ENCODE data around the gene STARD3.

DNA sequence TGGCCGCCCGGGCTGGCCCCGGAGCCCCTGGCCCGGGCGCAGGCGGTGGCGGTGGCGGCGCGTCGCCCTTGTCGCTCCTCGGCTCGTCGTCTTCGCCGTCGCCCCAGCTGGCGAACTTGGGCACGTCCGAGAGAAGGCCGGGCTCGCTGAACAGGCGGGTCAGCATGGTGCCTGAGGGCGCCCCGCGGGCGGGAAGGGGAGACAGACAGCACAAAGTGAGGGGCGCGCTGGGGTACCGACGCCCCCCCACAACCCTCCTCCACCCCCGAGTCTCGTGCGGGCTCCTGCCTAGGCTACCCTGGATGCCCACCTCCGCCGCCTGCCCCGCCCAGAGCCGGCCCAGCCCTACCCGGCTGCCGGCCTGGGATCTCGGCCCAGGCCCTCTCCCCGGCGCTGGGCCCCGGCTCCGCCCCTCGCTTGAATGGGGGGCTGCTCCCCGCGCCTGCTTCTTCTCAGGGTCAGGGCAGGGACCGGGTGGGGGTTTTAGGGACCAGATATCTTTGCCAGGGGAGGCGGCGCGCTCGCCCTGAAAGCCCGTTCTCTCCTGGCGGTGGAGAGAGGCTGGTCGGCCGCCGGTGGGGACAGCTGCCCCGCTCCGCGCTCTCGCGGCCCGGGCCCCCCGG lies 30.4 kb upstream of the STARD3 start:
- TF ChIP-seq, protein P1, sequence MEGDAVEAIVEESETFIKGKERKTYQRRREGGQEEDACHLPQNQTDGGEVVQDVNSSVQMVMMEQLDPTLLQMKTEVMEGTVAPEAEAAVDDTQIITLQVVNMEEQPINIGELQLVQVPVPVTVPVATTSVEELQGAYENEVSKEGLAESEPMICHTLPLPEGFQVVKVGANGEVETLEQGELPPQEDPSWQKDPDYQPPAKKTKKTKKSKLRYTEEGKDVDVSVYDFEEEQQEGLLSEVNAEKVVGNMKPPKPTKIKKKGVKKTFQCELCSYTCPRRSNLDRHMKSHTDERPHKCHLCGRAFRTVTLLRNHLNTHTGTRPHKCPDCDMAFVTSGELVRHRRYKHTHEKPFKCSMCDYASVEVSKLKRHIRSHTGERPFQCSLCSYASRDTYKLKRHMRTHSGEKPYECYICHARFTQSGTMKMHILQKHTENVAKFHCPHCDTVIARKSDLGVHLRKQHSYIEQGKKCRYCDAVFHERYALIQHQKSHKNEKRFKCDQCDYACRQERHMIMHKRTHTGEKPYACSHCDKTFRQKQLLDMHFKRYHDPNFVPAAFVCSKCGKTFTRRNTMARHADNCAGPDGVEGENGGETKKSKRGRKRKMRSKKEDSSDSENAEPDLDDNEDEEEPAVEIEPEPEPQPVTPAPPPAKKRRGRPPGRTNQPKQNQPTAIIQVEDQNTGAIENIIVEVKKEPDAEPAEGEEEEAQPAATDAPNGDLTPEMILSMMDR (conservative IDR thresholded peaks at IDR 0.05 in 1 of 2, IDR thresholded peaks at IDR 0.05 in 1 of 2; ENCODE audit: extremely low read depth in 1 of 2, insufficient read depth in 1 of 2, low read depth in 1 of 2, low read length in 2 of 2) = no peak
- TF ChIP-seq EZH2 (IDR thresholded peaks at IDR 0.05; ENCODE audit: borderline replicate concordance, low read length) = no peak

All from mammary epithelial cell (primary cell).